HG02885 (cell line): ENCODE results near the gene SNRPB.

Source experiments
- ATAC-seq: cut with Tn5 transposase; IDR thresholded peaks from one replicate; pipeline ENCODE4 v1.9.1; 2021; ENCODE audit warnings: mild to moderate bottlenecking; ENCODE audit not compliant: unreplicated experiment, poor library complexity

Gene SNRPB

DNA sequence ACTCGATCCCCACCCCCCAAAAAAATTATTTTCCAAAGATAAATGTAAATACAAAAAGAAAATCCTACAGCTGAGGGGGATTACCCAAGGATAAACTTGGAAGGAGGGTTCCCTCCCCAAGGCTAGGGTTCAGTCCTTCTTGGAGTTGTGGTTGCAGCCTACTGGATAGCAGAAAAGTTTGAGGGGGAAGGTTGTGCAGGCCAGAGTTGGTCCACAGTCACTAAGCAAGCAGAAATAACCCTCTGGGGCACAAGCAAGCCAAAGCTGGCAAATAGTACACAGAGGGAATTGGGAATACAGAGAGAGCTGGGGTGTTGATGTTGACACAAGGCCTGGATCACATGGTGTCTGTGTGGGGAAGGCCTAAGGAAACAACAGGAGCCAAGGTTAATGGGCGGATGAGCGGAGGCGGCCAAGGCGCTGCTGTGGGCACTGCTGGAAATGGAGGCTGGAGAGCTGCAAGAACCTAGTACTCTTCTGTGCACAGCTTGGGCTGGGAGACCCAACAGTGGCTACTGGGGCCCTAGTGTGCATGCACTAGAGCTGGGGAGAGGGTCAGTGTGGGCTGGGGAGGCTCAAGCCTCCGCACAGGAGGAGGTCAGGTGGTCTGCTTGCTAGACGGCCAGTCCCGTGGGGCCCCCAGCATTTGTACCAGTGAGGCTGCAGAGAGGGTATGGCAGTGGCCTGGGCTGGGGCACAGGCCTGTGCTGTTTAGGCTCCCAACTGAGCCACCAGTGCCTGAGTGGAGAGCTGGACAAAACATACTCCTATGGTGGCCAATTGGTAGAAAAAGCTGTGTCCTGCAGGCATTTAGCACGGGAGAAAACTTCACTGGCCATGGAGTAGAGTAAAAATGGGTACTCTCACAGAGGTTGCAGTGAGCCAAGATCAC is 5.5 kb upstream of the SNRPB start:
- ATAC-seq, result no peak

GRCh38 chr20:2473516-2473915 is 2.9 kb upstream of the SNRPB start:
- no peak for ATAC-seq

DNA sequence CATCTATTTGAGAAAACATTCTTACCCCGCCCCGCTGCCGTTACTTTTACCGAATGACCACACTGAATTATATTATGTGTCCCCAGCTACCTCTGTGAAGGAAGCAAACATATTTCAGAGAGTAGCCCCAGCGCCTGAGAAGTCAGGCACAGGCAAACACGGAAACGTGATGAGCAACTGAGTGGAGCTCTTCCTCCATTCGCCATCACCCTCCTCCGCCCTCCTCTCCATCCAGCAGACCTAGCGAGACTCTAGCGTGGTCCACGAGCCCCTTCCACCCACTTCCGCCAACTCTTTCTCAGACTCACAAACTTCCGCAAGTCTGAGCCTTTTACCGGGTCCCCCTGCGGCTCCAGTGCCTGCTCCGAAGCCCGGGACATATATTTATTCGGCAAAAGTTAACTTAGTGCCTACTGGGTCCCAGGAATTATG is 582 bp downstream of the SNRPB start:
- ATAC-seq, result peak; percentile 35

DNA sequence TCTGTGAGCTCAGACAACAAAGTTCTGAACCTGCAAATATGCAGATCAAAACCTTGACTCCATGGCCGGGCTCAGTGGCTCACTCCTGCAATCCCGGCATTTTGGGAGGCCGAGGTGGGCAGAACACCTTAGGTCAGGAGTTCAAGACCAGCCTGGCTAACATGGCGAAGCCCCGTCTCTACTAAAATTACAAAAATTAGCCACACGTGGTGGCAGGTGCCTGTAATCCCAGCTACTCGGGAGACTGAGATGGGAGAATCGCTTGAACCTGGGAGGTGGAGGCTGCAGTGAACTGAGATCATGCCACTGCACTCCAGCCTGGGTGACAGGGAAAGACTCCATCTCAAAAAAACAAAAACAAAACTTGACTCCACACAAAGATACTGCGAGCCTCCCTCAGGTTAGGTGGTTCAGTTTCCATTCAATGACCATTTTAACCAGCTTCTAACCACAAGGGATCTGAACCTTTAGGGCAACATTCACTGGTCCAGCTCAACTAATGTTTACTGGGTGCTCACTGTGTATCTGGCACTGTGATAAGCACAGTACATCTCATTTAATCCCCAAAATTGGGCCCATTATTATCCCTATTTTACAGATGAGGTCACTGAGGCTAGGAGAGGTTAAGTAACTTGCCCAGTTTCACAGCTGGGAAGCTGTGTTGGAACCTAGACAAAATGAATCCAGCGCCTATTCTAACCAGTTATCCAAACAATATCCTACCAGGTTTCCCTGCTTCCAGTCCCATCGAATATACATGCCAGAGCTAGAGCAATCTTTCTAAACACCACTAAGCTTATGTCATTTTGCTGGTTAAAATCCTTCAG is 1.8 kb downstream of the SNRPB start:
- no peak for ATAC-seq

- ATAC-seq, result no peak
These were observed 3.2 kb downstream of the SNRPB start for GRCh38 chr20:2467412-2467811.

DNA sequence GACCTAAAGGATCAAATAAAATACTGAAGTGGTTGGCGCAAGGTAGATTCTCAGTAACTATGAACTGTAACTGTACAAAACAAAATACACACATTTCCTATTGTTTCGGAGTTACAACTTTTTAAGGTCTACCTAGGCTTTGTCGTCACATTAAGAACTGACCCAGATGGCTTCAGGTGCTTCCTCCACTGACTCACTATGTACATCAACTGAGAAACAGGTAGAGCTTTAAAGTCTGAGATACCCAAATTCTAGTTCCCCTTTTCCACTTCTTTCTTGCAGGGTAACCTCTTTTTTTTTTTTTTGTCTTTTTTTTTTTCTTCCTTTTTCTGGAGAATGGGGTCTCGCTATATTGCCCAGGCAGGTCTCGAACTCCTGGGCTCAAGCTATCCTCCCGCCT is 5.5 kb downstream of the SNRPB start:
- no peak for ATAC-seq

- ATAC-seq, result no peak
These were observed 6.8 kb downstream of the SNRPB start for GRCh38 chr20:2463616-2464365.

- no peak for ATAC-seq
These were observed 8.1 kb downstream of the SNRPB start for GRCh38 chr20:2462484-2462883.

DNA sequence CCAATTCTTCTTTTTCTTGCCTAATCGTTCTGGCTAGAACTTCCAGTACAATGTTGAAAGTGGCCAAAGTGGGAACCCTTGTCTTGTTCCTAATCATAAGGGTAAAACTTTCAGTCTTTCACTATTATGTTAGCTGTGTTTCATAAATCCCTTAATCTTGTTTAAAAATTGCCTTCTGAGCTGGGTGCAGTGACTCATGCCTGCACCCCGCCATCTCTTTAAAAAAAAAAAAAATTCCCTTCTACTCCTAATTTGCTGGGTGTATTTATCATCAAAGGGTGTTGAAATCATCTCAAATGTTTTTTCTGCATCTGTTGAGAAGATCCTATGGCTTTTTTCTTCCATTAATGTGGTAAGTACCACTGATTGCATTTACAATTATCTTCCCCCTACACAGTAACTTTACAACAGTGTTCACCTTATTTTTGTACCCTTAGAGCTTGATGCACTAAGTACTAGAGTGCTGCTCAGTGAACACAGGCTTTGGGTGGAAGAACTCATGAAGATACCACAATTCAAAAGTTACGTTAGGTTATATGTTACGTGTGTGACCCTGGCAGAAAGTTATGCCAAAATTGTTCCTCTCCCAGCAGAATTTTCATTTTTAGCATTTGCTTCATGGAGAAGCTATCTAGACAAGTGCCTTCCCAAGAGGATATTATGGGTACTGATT is 9.7 kb downstream of the SNRPB start:
- no peak for ATAC-seq

- no peak for ATAC-seq
These were observed 10.4 kb downstream of the SNRPB start for GRCh38 chr20:2459981-2460751.

GRCh38 chr20:2458919-2459499 is 11.6 kb downstream of the SNRPB start:
- ATAC-seq, result no peak

DNA sequence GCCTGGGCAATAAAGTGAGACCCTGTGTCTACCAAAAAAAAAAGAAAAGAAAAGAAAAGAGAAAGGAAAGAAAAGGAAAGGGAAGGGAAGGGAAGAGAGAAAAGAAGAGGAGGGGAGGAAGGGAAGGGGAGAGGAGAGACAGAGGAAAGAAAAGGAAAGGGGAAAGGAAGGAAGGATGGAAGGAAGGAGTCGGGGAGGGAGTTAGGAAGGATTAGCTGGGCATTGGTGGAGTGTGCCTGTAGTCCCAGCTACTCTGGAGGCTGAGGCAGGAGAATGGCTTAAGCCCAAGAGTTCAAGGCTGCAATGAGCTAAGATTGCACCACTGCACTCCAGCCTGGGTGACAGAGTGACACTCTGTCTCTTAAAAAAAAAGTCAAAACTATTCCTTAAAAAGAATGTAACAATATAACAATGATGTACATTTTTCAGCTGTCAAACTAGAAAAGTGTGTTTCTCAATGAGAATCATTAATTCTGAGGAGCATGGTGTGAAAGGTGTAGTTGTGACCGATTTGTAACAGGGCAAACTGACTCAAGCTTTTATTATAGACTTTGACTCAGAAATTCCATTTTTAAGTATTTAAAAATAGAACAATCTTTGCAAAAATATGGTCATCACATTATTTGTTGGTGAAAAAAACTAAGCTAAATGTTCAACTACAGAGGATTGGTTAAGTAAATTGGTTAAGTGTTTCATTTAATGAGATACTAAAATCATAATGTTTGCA is 14.7 kb downstream of the SNRPB start:
- ATAC-seq, result no peak

- no peak for ATAC-seq
These were observed 16.8 kb downstream of the SNRPB start for GRCh38 chr20:2453792-2454191.

- ATAC-seq, result no peak
These were observed 18.5 kb downstream of the SNRPB start for GRCh38 chr20:2451939-2452732.

- no peak for ATAC-seq
These were observed 19.2 kb downstream of the SNRPB start for GRCh38 chr20:2451422-2451821.

DNA sequence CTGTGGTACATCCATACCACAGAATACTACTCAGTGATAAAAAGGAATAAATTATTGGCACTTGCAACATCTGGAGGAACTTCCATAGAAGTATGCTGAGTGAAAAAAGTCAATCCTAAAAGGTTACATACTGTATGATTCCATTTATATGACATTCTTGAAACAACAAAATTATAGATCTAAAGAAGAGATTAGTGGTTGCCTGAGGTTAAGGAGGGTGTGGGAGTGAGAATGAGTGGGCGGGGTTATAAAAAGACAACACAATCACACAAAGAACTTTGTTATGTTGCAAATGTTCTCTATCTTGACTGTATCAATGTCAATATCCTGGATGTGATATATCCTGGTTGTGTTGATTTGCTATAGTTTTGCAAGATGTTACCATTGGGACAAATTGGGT is 21.2 kb downstream of the SNRPB start:
- ATAC-seq, result no peak

- no peak for ATAC-seq
These were observed 23.7 kb downstream of the SNRPB start for GRCh38 chr20:2446845-2447244.

GRCh38 chr20:2431185-2431584 is 39.4 kb downstream of the SNRPB start:
- ATAC-seq, result no peak
